Measurements from ENCODE around the gene SMARCA2. TPM values are rescaled to one million over a fixed set of nuclear protein-coding genes. Genes with fewer than 3 reads are reported as not detected.

Gene SMARCA2
- total RNA-seq, 1 donor from 2014 or later: 198 TPM

DNA sequence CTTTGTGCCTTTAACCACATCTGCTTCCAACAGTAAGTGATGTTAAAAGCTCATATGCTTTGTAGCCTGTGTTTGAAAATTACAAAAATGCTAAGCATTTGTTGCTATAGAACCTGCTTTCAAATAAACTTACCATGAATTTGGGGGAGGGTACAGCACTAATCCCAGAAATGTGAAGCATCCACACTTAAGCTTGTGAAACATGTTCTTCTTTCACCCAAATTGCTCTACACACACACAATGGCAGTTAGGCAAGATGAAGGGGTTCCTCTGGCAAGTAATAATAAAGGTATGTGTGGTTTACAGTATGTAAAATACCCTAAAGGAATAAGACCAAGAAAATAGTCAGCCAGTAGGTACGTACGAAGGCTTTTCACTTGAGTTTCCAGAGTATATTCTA lies 165.6 kb downstream of the SMARCA2 start:
- ATAC-seq: no peak
- intact Hi-C loops (cut with DNase I): no loop called here

DNA sequence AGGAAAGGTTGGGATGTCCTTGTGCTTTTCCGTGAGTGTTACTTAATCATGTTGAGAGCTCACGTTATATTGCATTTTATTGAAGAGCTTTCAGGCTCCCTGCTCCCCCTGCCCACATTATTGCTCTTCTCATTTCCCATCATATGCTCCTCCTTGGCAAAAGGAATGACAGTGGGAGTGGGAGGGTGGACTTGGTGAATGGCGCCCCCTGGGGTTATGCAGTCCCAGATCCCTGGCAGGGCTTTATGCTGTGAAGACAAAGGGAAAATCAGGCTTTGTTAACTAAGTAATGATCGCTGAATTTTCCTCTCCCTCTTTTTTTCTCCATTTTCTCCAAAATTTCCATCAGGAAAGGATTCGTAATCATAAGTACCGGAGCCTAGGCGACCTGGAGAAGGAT lies 166.6 kb downstream of the SMARCA2 start:
- intact Hi-C loops (cut with DNase I): no loop called here
- no peak for DNase-seq (ENCODE audit: low spot score)
- ATAC-seq: no peak

More for the DNA sequence above, 165.6 kb downstream of the SMARCA2 start:
- DNase-seq (ENCODE audit: low spot score): no peak

DNA sequence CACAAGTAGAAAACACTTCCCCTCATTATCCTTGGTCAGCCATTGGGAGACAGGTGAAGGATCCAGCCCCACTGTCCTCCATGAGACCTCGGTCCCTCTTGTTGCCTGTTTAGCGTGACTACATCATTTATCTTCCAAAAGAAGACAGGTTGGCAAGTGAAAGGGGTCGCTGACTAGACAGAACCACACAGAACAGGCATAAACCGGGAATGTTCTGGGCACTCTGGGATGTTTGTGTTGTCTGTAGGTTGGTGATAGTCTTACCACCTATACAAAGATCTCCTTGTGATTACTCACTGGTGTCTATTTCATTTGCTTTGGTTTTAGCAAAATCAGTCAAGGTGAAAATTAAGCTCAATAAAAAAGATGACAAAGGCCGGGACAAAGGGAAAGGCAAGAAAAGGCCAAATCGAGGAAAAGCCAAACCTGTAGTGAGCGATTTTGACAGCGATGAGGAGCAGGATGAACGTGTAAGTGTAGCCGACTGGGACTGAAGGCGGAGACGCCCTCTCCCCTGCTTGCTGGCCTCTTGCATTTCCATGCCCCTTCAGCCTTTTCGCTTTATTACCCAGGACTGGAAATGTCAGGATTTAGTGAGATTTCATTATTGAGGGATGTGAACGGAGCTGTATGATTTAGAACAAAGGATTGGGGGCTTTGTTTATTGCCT lies 175.9 kb downstream of the SMARCA2 start:
- DNase-seq (ENCODE audit: low spot score) (no peak), ATAC-seq (no peak)
- intact Hi-C loops (cut with DNase I): no loop called here

- intact Hi-C loops (cut with DNase I): no loop called here
- DNase-seq (ENCODE audit: low spot score): no peak
- ATAC-seq: no peak
Measured at GRCh38 chr9:2191609-2191972, 176.4 kb downstream of the SMARCA2 start.

DNA sequence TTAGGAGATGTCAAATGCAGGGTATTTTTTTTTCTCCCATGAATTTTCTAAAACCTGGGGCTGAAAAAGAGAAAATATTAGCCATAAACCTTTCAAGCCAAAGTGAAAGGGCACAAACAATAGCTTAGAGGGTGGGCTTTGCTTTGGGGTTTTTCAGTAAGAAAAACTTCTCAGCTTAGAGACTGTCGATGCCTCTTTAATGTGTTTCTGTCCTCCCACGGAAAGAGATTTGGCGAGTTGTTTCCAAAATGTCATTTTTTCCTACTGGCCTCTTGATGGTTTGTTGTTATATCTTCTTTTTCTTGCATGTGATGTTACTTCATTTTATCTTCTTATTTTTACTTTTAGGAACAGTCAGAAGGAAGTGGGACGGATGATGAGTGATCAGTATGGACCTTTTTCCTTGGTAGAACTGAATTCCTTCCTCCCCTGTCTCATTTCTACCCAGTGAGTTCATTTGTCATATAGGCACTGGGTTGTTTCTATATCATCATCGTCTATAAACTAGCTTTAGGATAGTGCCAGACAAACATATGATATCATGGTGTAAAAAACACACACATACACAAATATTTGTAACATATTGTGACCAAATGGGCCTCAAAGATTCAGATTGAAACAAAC lies 177.3 kb downstream of the SMARCA2 start:
- DNase-seq (ENCODE audit: low spot score): no peak
- intact Hi-C loops (cut with DNase I): no loop called here
- ATAC-seq: no peak

GRCh38 chr9:2193552-2193951 lies 178.4 kb downstream of the SMARCA2 start:
- intact Hi-C loops (cut with DNase I): no loop called here
- DNase-seq (ENCODE audit: low spot score): no peak
- no peak for ATAC-seq

GRCh38 chr9:2195211-2195610 lies 180.1 kb downstream of the SMARCA2 start:
- DNase-seq (ENCODE audit: low spot score): no peak
- intact Hi-C loops (cut with DNase I): no loop called here
- ATAC-seq: peak; percentile 46

DNA sequence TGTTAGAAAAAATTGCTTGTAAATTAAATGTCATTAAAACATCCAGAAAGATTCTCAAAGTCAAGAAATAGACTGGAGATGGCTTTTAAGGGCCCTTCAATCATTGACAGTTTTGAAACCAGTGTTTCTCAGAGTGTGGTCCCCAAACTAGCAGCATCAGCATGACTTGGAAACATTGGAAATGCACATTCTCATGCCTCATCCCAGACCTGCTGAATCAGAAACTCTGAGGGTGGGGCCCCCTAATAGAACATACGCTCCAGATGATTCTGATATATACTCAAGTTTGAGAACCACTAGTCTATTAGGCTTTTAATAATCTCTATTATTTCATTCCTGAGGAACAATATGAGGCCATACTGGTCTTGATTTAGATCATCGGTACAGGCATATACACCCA lies 181.6 kb downstream of the SMARCA2 start:
- ATAC-seq (no peak), DNase-seq (ENCODE audit: low spot score) (no peak)
- intact Hi-C loops (cut with DNase I): no loop called here

DNA sequence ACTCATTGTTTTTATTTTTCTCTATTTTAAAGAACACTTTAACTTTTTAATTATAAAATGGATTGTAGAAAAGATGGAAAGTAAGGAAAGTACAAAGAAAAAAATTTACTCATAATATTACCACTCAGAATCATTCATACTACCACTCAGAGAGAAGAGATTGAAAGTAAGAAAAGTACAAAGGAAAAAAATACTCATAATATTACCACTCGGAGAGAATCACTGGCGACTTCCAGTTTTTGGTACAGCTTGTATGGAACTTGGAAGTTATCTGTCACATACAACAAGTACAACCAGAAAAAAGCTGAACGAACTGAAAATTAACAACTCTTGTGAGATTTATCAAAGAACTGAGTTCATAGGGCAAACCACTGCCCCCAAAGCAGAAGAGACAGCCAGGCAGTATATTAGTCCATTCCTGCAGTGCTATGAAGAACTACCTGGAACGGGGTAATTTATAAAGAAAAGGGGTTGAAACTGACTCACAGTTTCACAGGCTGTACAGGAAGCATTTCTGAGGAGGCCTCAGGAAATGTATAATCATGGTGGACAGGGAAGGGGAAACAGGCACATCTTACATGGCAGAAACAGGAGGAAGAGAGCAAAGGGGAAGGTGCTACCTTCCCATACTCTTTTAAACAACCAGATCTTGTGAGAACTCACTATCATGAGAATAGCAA lies 183.9 kb downstream of the SMARCA2 start:
- intact Hi-C loops (cut with DNase I): no loop called here

GRCh38 chr9:2199999-2200796 lies 185.1 kb downstream of the SMARCA2 start:
- intact Hi-C loops (cut with DNase I): no loop called here
- ATAC-seq (no peak), DNase-seq (ENCODE audit: low spot score) (no peak)

More for the DNA sequence above, 183.9 kb downstream of the SMARCA2 start:
- DNase-seq (ENCODE audit: low spot score): no peak
- no peak for ATAC-seq

GRCh38 chr9:2208465-2208864 lies 193.3 kb downstream of the SMARCA2 start:
- intact Hi-C loops (cut with DNase I): no loop called here
- DNase-seq (ENCODE audit: low spot score): no peak
- ATAC-seq: no peak

DNA sequence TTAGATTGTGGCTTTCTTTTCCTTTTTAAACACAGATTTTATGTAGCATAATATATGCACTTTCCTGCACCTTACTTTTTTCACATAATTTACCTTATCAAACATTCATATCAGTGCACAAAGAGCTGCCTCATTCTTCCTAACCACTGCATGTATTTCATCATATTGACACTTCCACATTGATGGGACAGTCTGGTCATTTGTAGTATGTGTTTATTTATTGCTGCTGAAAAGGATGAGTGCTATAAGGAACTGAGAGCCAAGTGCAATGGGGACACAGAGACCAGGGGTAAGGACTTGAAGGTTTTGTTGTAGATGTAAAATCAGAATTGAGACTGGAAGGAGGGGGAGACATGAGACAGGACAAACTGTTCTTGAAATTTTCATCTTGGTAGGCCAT lies 193.8 kb downstream of the SMARCA2 start:
- intact Hi-C loops (cut with DNase I): no loop called here
- ATAC-seq (no peak), DNase-seq (ENCODE audit: low spot score) (no peak)

DNA sequence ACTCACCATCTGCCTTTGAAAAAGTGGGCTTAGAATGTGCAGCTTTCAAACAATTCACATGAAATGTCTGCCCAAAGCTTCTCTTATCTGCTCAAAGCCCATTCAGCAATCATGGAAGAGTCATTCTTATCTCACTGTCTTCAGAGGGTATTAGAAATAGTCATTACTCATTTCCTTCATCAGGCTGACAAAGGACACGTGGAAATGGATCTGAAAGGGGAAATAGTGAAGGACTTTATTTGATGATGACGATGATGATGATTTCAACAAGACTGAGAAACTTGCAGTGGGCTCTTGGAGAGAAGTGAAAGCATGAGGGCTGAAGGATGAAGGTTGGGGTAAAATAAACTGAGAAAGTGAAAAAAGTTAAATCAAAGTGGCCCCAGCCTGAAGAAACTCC lies 194.3 kb downstream of the SMARCA2 start:
- DNase-seq (ENCODE audit: low spot score): no peak
- no peak for ATAC-seq
- intact Hi-C loops (cut with DNase I): no loop called here

GRCh38 chr9:2210201-2210600 lies 195.1 kb downstream of the SMARCA2 start:
- DNase-seq (ENCODE audit: low spot score) (no peak), ATAC-seq (no peak)
- intact Hi-C loops (cut with DNase I): no loop called here

- no peak for ATAC-seq
- intact Hi-C loops (cut with DNase I): no loop called here
- no peak for DNase-seq (ENCODE audit: low spot score)
Measured at GRCh38 chr9:2213830-2214468, 198.8 kb downstream of the SMARCA2 start.

- ATAC-seq: no peak
- intact Hi-C loops (cut with DNase I): no loop called here
- no peak for DNase-seq (ENCODE audit: low spot score)
Measured at GRCh38 chr9:2214707-2215106, 199.6 kb downstream of the SMARCA2 start.

- DNase-seq (ENCODE audit: low spot score): no peak
- ATAC-seq: no peak
- intact Hi-C loops (cut with DNase I): no loop called here
Measured at GRCh38 chr9:2215921-2216441, 200.8 kb downstream of the SMARCA2 start.

GRCh38 chr9:2216591-2216990 lies 201.4 kb downstream of the SMARCA2 start:
- DNase-seq (ENCODE audit: low spot score): no peak
- ATAC-seq: no peak
- intact Hi-C loops (cut with DNase I): no loop called here

DNA sequence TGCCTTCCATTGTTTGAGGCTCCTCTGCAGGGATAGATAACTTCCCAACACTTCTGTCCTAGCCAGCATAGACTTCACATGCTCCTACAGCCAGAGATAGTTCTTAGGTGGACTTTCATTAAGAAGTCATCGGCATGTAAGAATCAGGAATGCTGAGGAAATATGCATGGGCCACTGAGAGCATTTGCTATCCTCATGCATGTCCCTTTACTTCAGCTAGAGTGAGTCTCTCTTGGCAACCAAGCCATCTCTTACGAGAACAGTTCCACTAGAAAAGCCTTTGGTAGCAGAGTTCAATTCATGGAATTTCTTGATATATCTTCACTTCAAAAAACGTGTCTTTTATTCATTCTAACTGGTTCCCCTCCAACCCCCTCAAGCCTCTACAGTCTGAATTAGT lies 202.4 kb downstream of the SMARCA2 start:
- intact Hi-C loops (cut with DNase I): no loop called here
- DNase-seq (ENCODE audit: low spot score) (no peak), ATAC-seq (no peak)

Data from sciatic nerve (tissue), 2 donors.